ENCODE results near the gene TARS2.

DNA sequence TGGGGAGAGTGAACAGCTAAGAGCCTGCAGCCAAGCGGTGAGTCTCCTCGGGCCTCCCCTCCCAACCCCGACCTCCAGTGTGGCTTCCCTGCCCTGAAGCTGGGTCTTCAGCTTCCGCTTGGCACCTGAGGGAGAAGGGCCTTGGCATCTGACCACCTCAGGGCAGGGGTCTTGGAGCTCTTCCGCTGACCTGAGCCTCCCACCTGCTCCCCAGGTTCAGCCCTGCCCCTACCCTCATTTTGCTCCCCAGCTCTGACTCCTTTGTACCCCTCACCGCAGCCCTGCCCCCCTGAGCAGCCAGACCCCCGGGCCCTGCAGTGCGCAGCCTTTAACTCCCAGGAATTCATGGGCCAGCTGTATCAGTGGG lies 66.8 kb downstream of the TARS2 start:
- no peak for TF ChIP-seq CTCF (IDR thresholded peaks at IDR 0.05)
- TF ChIP-seq POLR2AphosphoS5 (IDR thresholded peaks at IDR 0.05) = no peak
